Right cardiac atrium (tissue), 5 donors: ENCODE measurements around the gene ZNF837. TPM values are rescaled to one million over a fixed set of nuclear protein-coding genes. Genes with fewer than 3 reads are reported as not detected.
A peak's percentile ranks its signal among the peaks of the same experiment; 100 is the strongest.

Source experiments
- ATAC-seq, 2 donors: fragments of 200-7000 bp; cut with Tn5 transposase; one replicate each; pipeline versions ENCODE4 v1.8.0 to v1.9.1; 2020; ENCODE audit warnings: moderate library complexity in 2 of 2, mild to moderate bottlenecking in 1 of 2
- DNase-seq, 3 donors: peaks; one replicate each; pipeline ENCODE4 v3.0.0-alpha.2; 2020
- H3K27ac ChIP-seq: one replicate; pipeline ENCODE4 v1.5.1; 2013; ENCODE audit warnings: mild to moderate bottlenecking, low read length, control low read depth, moderate library complexity
- H3K27me3 ChIP-seq: one replicate; pipeline ENCODE4 v1.6.1; 2013; ENCODE audit not compliant: control insufficient read depth, insufficient read depth
- H3K4me1 ChIP-seq: one replicate; pipeline ENCODE4 v1.6.1; 2013; ENCODE audit warnings: low read length; ENCODE audit not compliant: control insufficient read depth, insufficient read depth
- H3K4me3 ChIP-seq: one replicate; pipeline ENCODE4 v1.5.1; 2013; ENCODE audit warnings: low read length, control low read depth
- H3K9me3 ChIP-seq: one replicate; pipeline ENCODE4 v1.6.1; 2013; ENCODE audit warnings: low read length; ENCODE audit not compliant: control insufficient read depth
- WGBS: extraction: QIAGEN DNeasy Blood & Tissue Kit; methylation state at CpG from one replicate; pipeline ENCODE4 v1.1.7; 2013; 5-methylcytosine and 5-hydroxymethylcytosine counted together
- intact Hi-C, 4 donors: fragments of 100-400 bp; cut with DNase I; formaldehyde crosslinking; loops; one replicate each; pipeline versions ENCODE4 v1.11.0 to v1.14.0; 2022 to 2023
- microRNA-seq, 2 donors: library from miRNA; unstranded; fragments of <30 nt; microRNA quantifications; one replicate each; pipeline ENCODE4 v1.2.0, GENCODE V29; 2020 to 2021
- polyA plus RNA-seq: library from polyadenylated mRNA; stranded (reverse); fragments of 200-250 nt; gene quantifications from one replicate; pipeline ENCODE4 v1.2.3, GENCODE V29; 2013
- total RNA-seq, 4 donors: library from RNA; stranded (reverse); fragmentation: NEBNext Ultra II Directional; extraction: Animal tissue kit (Norgen Biotek cat#: 25700); gene quantifications; one replicate each; pipeline ENCODE4 v1.2.1, GENCODE V29; 2021
- donor health status: healthy with polysubstance abuse.
- donor health status: DM: no; HTN: yes; CAD: no.
- donor health status: DM: no; HTN: no; CAD: no.
- donor health status: DM: no; HTN: yes; CAD: no; lungs with severe emphysema.
- donor health status: DM: yes; HTN: yes; CAD: no.

The ZNF837 gene
- total and polyA plus RNA-seq, 5 donors, result 0.33 to 0.82 (median 0.52) TPM

DNA sequence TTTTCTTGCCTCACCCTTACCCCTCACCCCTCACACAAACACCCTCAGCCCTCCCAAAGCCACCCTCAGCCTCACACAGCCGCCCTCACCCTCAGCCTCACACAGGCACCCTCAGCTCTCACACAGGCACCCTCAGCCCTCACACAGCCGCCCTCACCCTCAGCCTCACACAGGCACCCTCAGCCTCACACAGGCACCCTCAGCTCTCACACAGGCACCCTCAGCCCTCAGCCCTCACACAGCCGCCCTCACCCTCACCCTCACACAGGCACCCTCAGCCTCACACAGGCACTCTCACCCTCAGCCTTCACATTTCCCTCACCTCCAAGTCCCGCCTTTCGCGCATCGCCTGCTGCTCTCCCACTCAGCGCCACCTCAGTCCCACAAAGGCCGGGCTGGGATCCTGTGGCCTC, 54.3 kb downstream of the ZNF837 start:
- ATAC-seq, result no peak

DNA sequence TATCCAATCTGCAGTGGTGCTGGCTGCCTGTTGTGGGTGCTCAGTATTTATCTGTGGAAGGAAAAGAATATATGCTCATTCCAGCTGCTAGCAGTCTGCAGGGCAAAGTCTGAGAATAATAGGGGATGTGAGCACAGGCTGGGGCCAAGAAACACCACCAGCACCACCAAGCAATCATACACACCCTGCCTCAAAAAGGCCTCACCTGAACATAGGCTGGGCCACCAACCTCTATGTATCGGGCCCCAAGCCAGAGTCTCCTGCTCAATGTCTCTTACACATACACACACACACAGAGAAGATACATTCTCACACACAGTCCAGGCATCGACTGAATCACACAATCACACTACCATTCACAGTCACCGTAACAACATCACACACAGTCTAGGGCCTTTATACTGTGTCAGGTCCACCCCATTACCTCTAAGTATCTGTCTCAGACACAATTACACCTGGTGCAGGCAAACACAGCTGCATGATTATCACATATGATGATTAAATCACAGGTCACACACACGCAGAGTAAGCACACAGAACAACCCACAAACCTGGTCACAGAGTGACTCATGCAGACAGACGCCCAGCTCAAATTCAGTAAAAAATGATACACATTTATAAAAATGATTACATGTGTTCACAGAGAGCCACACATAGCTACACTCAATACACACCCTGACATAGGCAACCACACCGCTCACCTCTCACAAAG, 55.4 kb downstream of the ZNF837 start:
- H3K27ac ChIP-seq, result no peak overlapping the region
- H3K4me3 ChIP-seq, result no peak overlapping the region
- ATAC-seq (no peak), DNase-seq (no peak)
- no peaks in the 10 kb centered on the region for H3K9me3 ChIP-seq
- WGBS, result 89% methylated on average over 6 of the region's 6 CpGs
- no peaks in the 10 kb centered on the region for H3K4me1 ChIP-seq
- H3K27me3 ChIP-seq, result no peaks in the 10 kb centered on the region
- intact Hi-C loops, result no loop called here

More for the DNA sequence above, 54.3 kb downstream of the ZNF837 start:
- H3K4me1 ChIP-seq, result no peaks in the 10 kb centered on the region
- no peaks in the 10 kb centered on the region for H3K9me3 ChIP-seq
- peak in 1 of 3 donors; percentile 58 for DNase-seq
- H3K4me3 ChIP-seq, result peak overlapping the region; percentile 73
- WGBS, result 4% methylated on average over 9 of the region's 9 CpGs
- H3K27me3 ChIP-seq, result no peaks in the 10 kb centered on the region
- intact Hi-C loops, result no loop called here
- H3K27ac ChIP-seq, result peak overlapping the region; percentile 45

DNA sequence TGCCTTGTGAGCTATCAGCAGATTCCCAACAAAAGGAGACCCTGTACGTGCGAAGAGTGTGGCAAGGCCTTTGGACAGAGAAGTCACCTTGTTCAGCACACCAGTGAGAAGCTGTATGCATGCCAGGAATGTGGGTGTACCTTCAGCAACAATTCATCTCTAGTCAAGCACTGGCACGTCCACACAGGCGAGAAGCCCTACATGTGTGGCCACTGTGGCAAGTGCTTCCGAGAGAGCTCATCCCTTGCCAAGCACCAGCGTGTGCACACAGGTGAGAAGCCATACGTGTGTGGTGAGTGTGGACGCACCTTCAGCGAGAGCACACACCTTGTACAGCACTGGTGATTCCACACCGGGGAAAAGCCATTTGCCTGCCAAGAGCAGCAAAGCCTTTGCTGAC, 61.6 kb downstream of the ZNF837 start:
- no peaks in the 10 kb centered on the region for H3K9me3 ChIP-seq
- no peaks in the 10 kb centered on the region for H3K4me1 ChIP-seq
- H3K4me3 ChIP-seq, result no peak overlapping the region
- no peak for ATAC-seq
- intact Hi-C loops, result no loop called here
- no peaks in the 10 kb centered on the region for H3K27me3 ChIP-seq
- H3K27ac ChIP-seq, result no peak overlapping the region
- 93% methylated on average over 10 of the region's 10 CpGs for WGBS
- no peak for DNase-seq

DNA sequence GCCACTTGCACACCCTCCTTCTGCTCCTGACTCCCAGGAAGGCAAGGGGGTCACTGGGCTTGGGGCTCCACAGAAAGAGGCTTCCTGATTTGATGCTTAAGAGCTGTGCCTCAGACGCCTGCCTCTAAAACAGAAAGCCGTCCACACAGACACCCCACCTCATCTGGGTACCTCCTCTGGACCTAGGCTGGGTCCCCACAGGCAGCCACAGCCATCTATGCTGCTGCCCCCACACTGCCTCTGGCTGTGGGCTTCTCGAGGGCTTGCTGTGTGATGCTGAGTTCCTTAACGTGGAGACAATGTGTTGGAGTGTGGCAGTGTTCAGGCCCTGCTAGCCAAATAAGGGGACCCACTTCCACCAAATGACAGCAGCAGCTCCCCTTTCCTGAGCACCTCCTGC, 62.5 kb downstream of the ZNF837 start:
- 80% methylated on average over 4 of the region's 4 CpGs for WGBS
- H3K27ac ChIP-seq, result no peak overlapping the region
- ATAC-seq (no peak), DNase-seq (no peak)
- no peaks in the 10 kb centered on the region for H3K27me3 ChIP-seq
- H3K9me3 ChIP-seq, result no peaks in the 10 kb centered on the region
- intact Hi-C loops, result no loop called here
- no peaks in the 10 kb centered on the region for H3K4me1 ChIP-seq
- H3K4me3 ChIP-seq, result no peak overlapping the region

Small RNAs within 50 kb of the gene (microRNA-seq; reads per million reads assigned to microRNA genes)
- gene MIR4754 (0 reads per million in 2 donors), gene MIR6806 (0.54 to 1.7 reads per million in 2 donors)

Other genes with a start within 250 kb of the ZNF837 start
- 10 to 100 TPM in 2 of 4 donors, 1 to 10 TPM in 2; 7.8 to 10.3 (median 9.6) TPM for gene ZNF329, start 230.2 kb downstream of the ZNF837 start, total RNA-seq
- gene ZNF329, start 230.2 kb downstream of the ZNF837 start, polyA plus RNA-seq, result 4.8 TPM
- 10 to 100 TPM; 19.1 to 24.8 (median 22.4) TPM for gene ZNF274, start 198.0 kb downstream of the ZNF837 start, total RNA-seq
- 14.4 TPM for gene ZNF274, start 198.0 kb downstream of the ZNF837 start, polyA plus RNA-seq
- 10 to 100 TPM; 23.7 to 29.5 (median 26.1) TPM for gene ZNF544, start 152.1 kb downstream of the ZNF837 start, total RNA-seq
- gene ZNF544, start 152.1 kb downstream of the ZNF837 start, polyA plus RNA-seq, result 29.1 TPM
- gene ZNF8, start 102.1 kb downstream of the ZNF837 start, total RNA-seq, result 1 to 10 TPM; 5.3 to 6.7 (median 6.0) TPM
- 3.1 TPM for gene ZNF8, start 102.1 kb downstream of the ZNF837 start, polyA plus RNA-seq
- gene ERVK3-1, start 75.7 kb downstream of the ZNF837 start, total RNA-seq, result 10 to 100 TPM; 19.9 to 24.1 (median 21.1) TPM
- 27.7 TPM for gene ERVK3-1, start 75.7 kb downstream of the ZNF837 start, polyA plus RNA-seq
- gene ZSCAN22, start 54.0 kb downstream of the ZNF837 start, total RNA-seq, result 1 to 10 TPM; 1.4 to 2.1 (median 1.9) TPM
- gene ZSCAN22, start 54.0 kb downstream of the ZNF837 start, polyA plus RNA-seq, result 0.79 TPM
- gene A1BG, start 27.5 kb downstream of the ZNF837 start, total RNA-seq, result 10 to 100 TPM; 21.0 to 36.0 (median 28.6) TPM
- gene A1BG, start 27.5 kb downstream of the ZNF837 start, polyA plus RNA-seq, result 32.6 TPM
- gene ZNF497, start 18.3 kb downstream of the ZNF837 start, total RNA-seq, result 1 to 10 TPM in 1 of 4 donors, under 1 TPM in 3; 0.33 to 1.1 (median 0.47) TPM
- 0.27 TPM for gene ZNF497, start 18.3 kb downstream of the ZNF837 start, polyA plus RNA-seq
- 100 to 1,000 TPM; 513 to 681 (median 600) TPM for gene RPS5, start 6.2 kb upstream of the ZNF837 start, total RNA-seq
- gene RPS5, start 6.2 kb upstream of the ZNF837 start, polyA plus RNA-seq, result 566 TPM
- not detected for gene RNF225, start 14.6 kb upstream of the ZNF837 start, total RNA-seq
- not detected for gene RNF225, start 14.6 kb upstream of the ZNF837 start, polyA plus RNA-seq
- 10 to 100 TPM; 19.2 to 22.6 (median 20.2) TPM for gene ZNF584, start 27.6 kb upstream of the ZNF837 start, total RNA-seq
- gene ZNF584, start 27.6 kb upstream of the ZNF837 start, polyA plus RNA-seq, result 13.6 TPM
- 1 to 10 TPM; 6.4 to 7.5 (median 6.8) TPM for gene ZNF132, start 59.1 kb upstream of the ZNF837 start, total RNA-seq
- gene ZNF132, start 59.1 kb upstream of the ZNF837 start, polyA plus RNA-seq, result 2.4 TPM
- gene ZNF324B, start 70.6 kb upstream of the ZNF837 start, total RNA-seq, result 1 to 10 TPM; 2.7 to 4.8 (median 3.7) TPM
- 1.9 TPM for gene ZNF324B, start 70.6 kb upstream of the ZNF837 start, polyA plus RNA-seq
- 1 to 10 TPM; 5.2 to 7.4 (median 6.9) TPM for gene ZNF324, start 86.0 kb upstream of the ZNF837 start, total RNA-seq
- 3.3 TPM for gene ZNF324, start 86.0 kb upstream of the ZNF837 start, polyA plus RNA-seq
- 1 to 10 TPM; 4.8 to 7.6 (median 5.7) TPM for gene ZNF446, start 95.3 kb upstream of the ZNF837 start, total RNA-seq
- 6.4 TPM for gene ZNF446, start 95.3 kb upstream of the ZNF837 start, polyA plus RNA-seq
- gene SLC27A5, start 131.0 kb upstream of the ZNF837 start, total RNA-seq, result 1 to 10 TPM; 5.3 to 8.1 (median 7.5) TPM
- 7.6 TPM for gene SLC27A5, start 131.0 kb upstream of the ZNF837 start, polyA plus RNA-seq
- 10 to 100 TPM in 3 of 4 donors, 1 to 10 TPM in 1; 9.9 to 13.1 (median 11.1) TPM for gene ZBTB45, start 138.8 kb upstream of the ZNF837 start, total RNA-seq
- 7.0 TPM for gene ZBTB45, start 138.8 kb upstream of the ZNF837 start, polyA plus RNA-seq
- gene TRIM28, start 163.0 kb upstream of the ZNF837 start, total RNA-seq, result 100 to 1,000 TPM; 139 to 161 (median 148) TPM
- gene TRIM28, start 163.0 kb upstream of the ZNF837 start, polyA plus RNA-seq, result 98.7 TPM
- 100 to 1,000 TPM; 106 to 116 (median 114) TPM for gene CHMP2A, start 174.1 kb upstream of the ZNF837 start, total RNA-seq
- 196 TPM for gene CHMP2A, start 174.1 kb upstream of the ZNF837 start, polyA plus RNA-seq
- gene UBE2M, start 177.6 kb upstream of the ZNF837 start, total RNA-seq, result 100 to 1,000 TPM; 117 to 137 (median 123) TPM
- 92.7 TPM for gene UBE2M, start 177.6 kb upstream of the ZNF837 start, polyA plus RNA-seq
- 10 to 100 TPM; 10.1 to 15.6 (median 12.8) TPM for gene MZF1, start 192.3 kb upstream of the ZNF837 start, total RNA-seq
- 12.0 TPM for gene MZF1, start 192.3 kb upstream of the ZNF837 start, polyA plus RNA-seq